Left lung (tissue), 10 donors: ENCODE results near the gene LNX2. TPM values are rescaled to one million over a fixed set of nuclear protein-coding genes. Genes with fewer than 3 reads are reported as not detected.

ENCODE experiments used
- ATAC-seq: fragments of 200-7000 bp; cut with Tn5 transposase; one replicate; pipeline ENCODE4 v1.9.1; 2020; ENCODE audit warnings: moderate library complexity
- DNase-seq, 4 donors: peaks; one replicate each; pipeline ENCODE4 v3.0.0-alpha.2; 2013 to 2020
- H3K27ac ChIP-seq, 2 donors: fragments of 200-600 bp; sonication (generic) in 1 of 2; one replicate each; pipeline versions ENCODE4 v1.5.0 to v1.8.0; 2020 to 2021
- H3K27me3 ChIP-seq, 2 donors: fragments of 200-600 bp; sonication (generic) in 1 of 2; one replicate each; pipeline versions ENCODE4 v1.5.0 to v1.8.0; 2020 to 2021
- H3K36me3 ChIP-seq, 2 donors: fragments of 200-600 bp; sonication (generic) in 1 of 2; one replicate each; pipeline versions ENCODE4 v1.5.0 to v1.8.0; 2020 to 2021
- H3K4me1 ChIP-seq, 2 donors: fragments of 200-600 bp; one replicate each; pipeline ENCODE4 v1.8.0; 2021
- H3K4me3 ChIP-seq, 2 donors: fragments of 200-600 bp; sonication (generic) in 1 of 2; one replicate each; pipeline versions ENCODE4 v1.5.0 to v1.8.0; 2020 to 2021; ENCODE audit warnings: mild to moderate bottlenecking in 1 of 2
- H3K9me3 ChIP-seq, 2 donors: fragments of 200-600 bp; sonication (generic) in 1 of 2; one replicate each; pipeline versions ENCODE4 v1.5.0 to v1.8.0; 2020 to 2021
- CTCF ChIP-seq, 2 donors: fragments of 200-600 bp; sonication (generic) in 1 of 2; IDR thresholded peaks; one replicate each; pipeline versions ENCODE4 v1.5.0 to v1.8.0; 2021; ENCODE audit warnings: antibody characterized with exemption in 2 of 2
- intact Hi-C, 2 donors: fragments of 100-400 bp; cut with DNase I; formaldehyde crosslinking; loops; one replicate each; pipeline versions ENCODE4 v1.11.2 to v1.14.2; 2022
- polyA plus RNA-seq, 6 donors: library from polyadenylated mRNA; unstranded; fragments of 120-200 nt; gene quantifications; one replicate each; pipeline ENCODE4 v1.2.1, GENCODE V29; 2013; ENCODE audit not compliant: insufficient read length in 6 of 6
- total RNA-seq, 2 donors: library from RNA; stranded (reverse); fragmentation: NEBNext Ultra II Directional; extraction: Animal tissue kit (Norgen Biotek cat#: 25700); gene quantifications; one replicate each; pipeline ENCODE4 v1.2.1, GENCODE V29; 2021
- donor health status: DM: no; HTN: yes; CAD: no.
- donor health status: DM: no; HTN: no; CAD: no.

Gene LNX2
- total and polyA plus RNA-seq, 8 donors: 16.0 to 25.9 (median 17.8) TPM

- Histone ChIP-seq H3K4me1 (peaks cover 11 to 50% of the 10 kb centered on the region in 2 donors), H3K27ac (peak overlapping the region in 1 of 2 donors; percentile 29), H3K27me3 (no peaks in the 10 kb centered on the region), H3K9me3 (no peaks in the 10 kb centered on the region), H3K36me3 (peaks cover 0 to 12% of the 10 kb centered on the region in 2 donors), H3K4me3 (peak overlapping the region in 1 of 2 donors; percentile 94)
- ATAC-seq: no peak
- no peak for TF ChIP-seq CTCF (IDR thresholded peaks at IDR 0.05)
- intact Hi-C loops: no loop called here
- no peak for DNase-seq
These were observed 2.6 kb upstream of the LNX2 start for GRCh38 chr13:27622881-27623280.

- Histone ChIP-seq H3K27me3 (no peaks in the 10 kb centered on the region), H3K27ac (peak overlapping the region; percentile 93), H3K36me3 (peaks cover 0 to 12% of the 10 kb centered on the region in 2 donors), H3K9me3 (no peaks in the 10 kb centered on the region), H3K4me1 (peaks cover 11 to 50% of the 10 kb centered on the region in 2 donors), H3K4me3 (peak overlapping the region; percentile 90 to 94)
- no peak for TF ChIP-seq CTCF (IDR thresholded peaks at IDR 0.05)
- ATAC-seq: no peak
- DNase-seq: peak in 1 of 4 donors; percentile 36
- intact Hi-C loops: no loop called here
These were observed 1.9 kb upstream of the LNX2 start for GRCh38 chr13:27622102-27622820.

DNA sequence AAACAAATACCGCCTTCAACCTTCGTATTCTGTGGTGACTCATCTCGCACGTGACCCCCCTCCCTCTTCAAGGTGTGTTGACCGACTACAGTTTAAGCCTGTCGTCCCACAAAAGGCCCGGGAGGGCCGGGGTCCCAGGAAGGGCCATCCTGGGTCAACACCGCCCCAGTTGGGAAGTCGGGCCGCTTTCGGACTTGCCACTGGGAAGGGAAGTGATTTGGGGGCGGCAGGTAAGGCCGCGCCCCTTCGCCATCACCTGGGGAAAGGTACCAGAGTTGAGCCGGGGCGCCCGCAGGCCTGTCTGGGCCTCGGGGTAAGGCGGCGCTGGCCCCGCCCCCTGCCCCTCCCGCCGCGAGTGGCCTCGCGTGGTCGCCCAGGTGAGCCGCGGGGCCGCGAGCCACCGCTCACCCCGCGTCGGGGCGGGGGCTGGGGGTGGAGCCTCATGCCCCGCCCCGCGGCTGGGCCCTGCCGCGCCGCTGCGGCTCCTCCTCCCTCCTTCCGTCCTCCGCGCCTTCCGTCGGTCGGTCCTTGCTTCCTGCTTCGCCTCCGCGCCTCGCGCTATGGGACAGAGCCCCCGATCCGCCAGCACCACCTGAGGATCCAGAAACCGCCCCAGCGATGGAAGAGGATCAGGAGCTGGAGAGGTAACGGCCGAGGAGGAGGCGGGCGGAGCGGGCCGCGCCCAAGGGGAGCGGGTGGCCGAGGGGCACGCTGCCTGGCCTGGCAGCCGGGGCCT, 1.2 kb upstream of the LNX2 start, which contains the start of gene POLR1D:
TSS of gene POLR1D (plus strand) at position 527 of the 736 bp plus-strand sequence. CDS start at position 619, 92 bp downstream.
- ATAC-seq (peak; percentile 76), DNase-seq (peak; percentile 76 to 96 (median 88))
- H3K36me3 ChIP-seq: peaks cover 0 to 12% of the 10 kb centered on the region in 2 donors
- peaks cover 11 to 55% of the 10 kb centered on the region in 2 donors for H3K4me1 ChIP-seq
- intact Hi-C loops: no loop called here
- H3K9me3 ChIP-seq: no peaks in the 10 kb centered on the region
- no peak for TF ChIP-seq CTCF (IDR thresholded peaks at IDR 0.05)
- H3K27ac ChIP-seq: peak within 1 kb of the TSS; percentile 93
- H3K27me3 ChIP-seq: no peaks in the 10 kb centered on the region
- H3K4me3 ChIP-seq: peak within 1 kb of the TSS; percentile 90 to 94

- H3K9me3 ChIP-seq: no peaks in the 10 kb centered on the region
- H3K27ac ChIP-seq: peak overlapping the region; percentile 93
- no peak for DNase-seq
- intact Hi-C loops: no loop called here
- no peak for TF ChIP-seq CTCF (IDR thresholded peaks at IDR 0.05)
- H3K4me1 ChIP-seq: peaks cover 11 to 58% of the 10 kb centered on the region in 2 donors
- no peaks in the 10 kb centered on the region for H3K27me3 ChIP-seq
- H3K36me3 ChIP-seq: peaks cover 0 to 12% of the 10 kb centered on the region in 2 donors
- ATAC-seq: peak; percentile 1
- H3K4me3 ChIP-seq: peak overlapping the region; percentile 90 to 94
These were observed 712 bp upstream of the LNX2 start for GRCh38 chr13:27621116-27621365.

DNA sequence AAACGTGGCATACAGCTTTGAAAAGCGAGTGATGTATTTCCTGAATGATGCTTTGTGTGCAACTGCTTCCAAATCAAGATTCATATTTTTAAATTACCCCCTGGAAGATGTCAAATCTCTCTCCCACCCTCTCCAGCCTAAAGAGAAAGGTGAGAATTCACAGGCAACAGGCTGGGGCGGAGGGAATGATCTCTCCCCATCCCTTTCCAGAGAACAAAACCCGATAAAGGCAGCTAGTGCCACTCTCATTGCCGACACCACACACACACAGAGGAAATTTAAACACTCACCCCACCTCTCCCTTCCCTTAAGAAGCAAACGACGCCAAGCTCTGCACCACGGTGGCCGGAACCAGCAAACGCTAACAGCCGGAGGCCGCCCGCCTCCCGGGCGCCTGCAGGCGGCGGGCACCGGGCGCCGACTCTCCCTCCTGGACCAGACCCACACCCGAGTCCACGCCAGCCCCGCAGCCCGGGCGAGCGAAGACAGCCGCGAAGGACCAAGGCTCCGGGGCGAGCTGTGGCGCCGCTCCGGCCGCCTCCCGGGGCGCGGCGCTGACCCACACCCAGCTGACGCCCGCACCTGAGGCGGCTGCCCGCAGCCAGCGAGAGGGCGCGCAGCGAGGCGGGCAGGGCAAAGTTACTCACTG, 477 bp downstream of the LNX2 start:
- peaks cover 11 to 51% of the 10 kb centered on the region in 2 donors for H3K4me1 ChIP-seq
- TF ChIP-seq CTCF (IDR thresholded peaks at IDR 0.05): peak in 1 of 2 donors; percentile 5
- intact Hi-C loops: no loop called here
- H3K27me3 ChIP-seq: no peaks in the 10 kb centered on the region
- no peaks in the 10 kb centered on the region for H3K9me3 ChIP-seq
- H3K4me3 ChIP-seq: peak overlapping the region; percentile 90 to 94
- DNase-seq (peak in 1 of 4 donors; percentile 44), ATAC-seq (peak; percentile 0)
- H3K27ac ChIP-seq: peak overlapping the region; percentile 93
- peaks cover 0 to 12% of the 10 kb centered on the region in 2 donors for H3K36me3 ChIP-seq
